Measurements from ENCODE around the gene PTHLH. TPM values are rescaled to one million over a fixed set of nuclear protein-coding genes. Genes with fewer than 3 reads are reported as not detected.

The PTHLH gene
- total RNA-seq, 1 donor from 2014 or later = not detected

GRCh38 chr12:27940245-27940644, 32.3 kb downstream of the PTHLH start:
- Histone ChIP-seq H3K4me1 (no peaks in the 10 kb centered on the region), H3K27ac (no peak overlapping the region), H3K27me3 (no peaks in the 10 kb centered on the region), H3K9me3 (no peaks in the 10 kb centered on the region), H3K36me3 (no peaks in the 10 kb centered on the region), H3K4me3 (no peak overlapping the region)
- no peak for TF ChIP-seq CTCF (IDR thresholded peaks at IDR 0.05)
- DNase-seq (ENCODE audit: low spot score in 2 of 2) = no peak
- intact Hi-C loops (cut with DNase I) = loop anchor here (2.0 to 5.0 kb wide), 2 partner anchors 118 to 207 kb away; no protein-coding TSS in a partner anchor

- DNase-seq (ENCODE audit: low spot score in 2 of 2) = no peak
- H3K4me1 ChIP-seq = no peaks in the 10 kb centered on the region
- no peaks in the 10 kb centered on the region for H3K36me3 ChIP-seq
- no peaks in the 10 kb centered on the region for H3K9me3 ChIP-seq
- H3K27me3 ChIP-seq = no peaks in the 10 kb centered on the region
- TF ChIP-seq CTCF (IDR thresholded peaks at IDR 0.05) = no peak
- no peak overlapping the region for H3K4me3 ChIP-seq
- no peak overlapping the region for H3K27ac ChIP-seq
- intact Hi-C loops (cut with DNase I) = no loop called here
Measured at GRCh38 chr12:27937768-27938167, 34.8 kb downstream of the PTHLH start.

GRCh38 chr12:27936196-27936595, 36.3 kb downstream of the PTHLH start:
- Histone ChIP-seq H3K36me3 (no peaks in the 10 kb centered on the region), H3K4me3 (no peak overlapping the region), H3K27me3 (no peaks in the 10 kb centered on the region), H3K9me3 (no peaks in the 10 kb centered on the region), H3K4me1 (no peaks in the 10 kb centered on the region), H3K27ac (no peak overlapping the region)
- DNase-seq (ENCODE audit: low spot score in 2 of 2) = no peak
- intact Hi-C loops (cut with DNase I) = no loop called here
- TF ChIP-seq CTCF (IDR thresholded peaks at IDR 0.05) = no peak

- H3K9me3 ChIP-seq = no peaks in the 10 kb centered on the region
- H3K27me3 ChIP-seq = no peaks in the 10 kb centered on the region
- TF ChIP-seq CTCF (IDR thresholded peaks at IDR 0.05) = no peak
- no peak overlapping the region for H3K27ac ChIP-seq
- no peaks in the 10 kb centered on the region for H3K36me3 ChIP-seq
- no peak overlapping the region for H3K4me3 ChIP-seq
- H3K4me1 ChIP-seq = no peaks in the 10 kb centered on the region
- intact Hi-C loops (cut with DNase I) = no loop called here
- DNase-seq (ENCODE audit: low spot score in 2 of 2) = no peak
Measured at GRCh38 chr12:27934276-27934675, 38.3 kb downstream of the PTHLH start.

GRCh38 chr12:27931390-27931789, 41.1 kb downstream of the PTHLH start:
- no peaks in the 10 kb centered on the region for H3K36me3 ChIP-seq
- no peak overlapping the region for H3K27ac ChIP-seq
- H3K9me3 ChIP-seq = no peaks in the 10 kb centered on the region
- H3K4me3 ChIP-seq = no peak overlapping the region
- H3K27me3 ChIP-seq = no peaks in the 10 kb centered on the region
- DNase-seq (ENCODE audit: low spot score in 2 of 2) = no peak
- peaks cover 0 to under 1% of the 10 kb centered on the region in 2 donors for H3K4me1 ChIP-seq
- intact Hi-C loops (cut with DNase I) = no loop called here
- TF ChIP-seq CTCF (IDR thresholded peaks at IDR 0.05) = no peak

- TF ChIP-seq CTCF (IDR thresholded peaks at IDR 0.05) = no peak
- H3K4me3 ChIP-seq = no peak overlapping the region
- peaks cover 0 to 12% of the 10 kb centered on the region in 2 donors for H3K4me1 ChIP-seq
- intact Hi-C loops (cut with DNase I) = no loop called here
- H3K27ac ChIP-seq = no peak overlapping the region
- H3K9me3 ChIP-seq = no peaks in the 10 kb centered on the region
- no peaks in the 10 kb centered on the region for H3K27me3 ChIP-seq
- DNase-seq (ENCODE audit: low spot score in 2 of 2) = no peak
- no peaks in the 10 kb centered on the region for H3K36me3 ChIP-seq
Measured at GRCh38 chr12:27927347-27927746, 45.2 kb downstream of the PTHLH start.
